Left ventricle myocardium inferior (tissue), 1 donor: ENCODE results near the gene KRT75. TPM values are rescaled to one million over a fixed set of nuclear protein-coding genes. Genes with fewer than 3 reads are reported as not detected.
"Not testable (repeated sequence)": the region's sequence is repeated elsewhere in the genome, so short reads cannot be mapped to it uniquely, and the experiment has no call there.

Source experiments
- DNase-seq: peaks from one replicate; pipeline ENCODE4 v3.0.0-alpha.2; 2020
- H3K27ac ChIP-seq: fragments of 200-600 bp; replicated peaks from 2 replicates; pipeline ENCODE4 v1.8.0; 2021
- H3K27me3 ChIP-seq: fragments of 200-600 bp; 2 replicates; pipeline ENCODE4 v1.8.0; 2021; ENCODE audit warnings: low read depth
- H3K36me3 ChIP-seq: fragments of 200-600 bp; 2 replicates; pipeline ENCODE4 v1.8.0; 2021
- H3K4me1 ChIP-seq: fragments of 200-600 bp; 2 replicates; pipeline ENCODE4 v1.8.0; 2021
- H3K4me3 ChIP-seq: fragments of 200-600 bp; 2 replicates; pipeline ENCODE4 v1.8.0; 2021; ENCODE audit warnings: mild to moderate bottlenecking, moderate library complexity
- H3K9me3 ChIP-seq: fragments of 200-600 bp; replicated peaks from 2 replicates; pipeline ENCODE4 v1.8.0; 2021
- CTCF ChIP-seq: fragments of 200-600 bp; IDR thresholded peaks from 2 replicates; pipeline ENCODE4 v1.8.0; 2021; ENCODE audit warnings: antibody characterized with exemption, mild to moderate bottlenecking, borderline replicate concordance
- intact Hi-C: fragments of 100-400 bp; cut with micrococcal nuclease; formaldehyde crosslinking; loops from one replicate; pipeline ENCODE4 v1.11.0; 2022
- total RNA-seq: library from RNA; stranded (reverse); fragmentation: NEBNext Ultra II Directional; extraction: Animal tissue kit (Norgen Biotek cat#: 25700); gene quantifications from one replicate; pipeline ENCODE4 v1.2.1, GENCODE V29; 2021
- donor health status: DM: no; HTN: yes; CAD: no; lungs with severe emphysema.

The KRT75 gene
- total RNA-seq, 1 donor from 2014 or later = not detected

GRCh38 chr12:52415870-52416750, 18.1 kb downstream of the KRT75 start:
- H3K27ac ChIP-seq = peak overlapping the region; percentile 70
- TF ChIP-seq CTCF = no peak
- H3K4me1 ChIP-seq = peaks cover 17% of the 10 kb centered on the region
- peaks cover 33% of the 10 kb centered on the region for H3K27me3 ChIP-seq
- H3K9me3 ChIP-seq = no peaks in the 10 kb centered on the region
- H3K4me3 ChIP-seq = no peak overlapping the region
- no peaks in the 10 kb centered on the region for H3K36me3 ChIP-seq
- no peak for DNase-seq
- intact Hi-C loops = no loop called here

GRCh38 chr12:52414936-52415335, 19.2 kb downstream of the KRT75 start:
- Histone ChIP-seq H3K9me3 (no peaks in the 10 kb centered on the region), H3K4me1 (peaks cover 19% of the 10 kb centered on the region), H3K4me3 (no peak overlapping the region), H3K27ac (peak overlapping the region; percentile 62), H3K36me3 (no peaks in the 10 kb centered on the region), H3K27me3 (peaks cover 26% of the 10 kb centered on the region)
- DNase-seq = no peak
- TF ChIP-seq CTCF = no peak
- intact Hi-C loops = no loop called here

- Histone ChIP-seq H3K27me3 (peaks cover 21% of the 10 kb centered on the region), H3K36me3 (no peaks in the 10 kb centered on the region), H3K27ac (no peak overlapping the region), H3K9me3 (no peaks in the 10 kb centered on the region), H3K4me3 (no peak overlapping the region), H3K4me1 (peaks cover 19% of the 10 kb centered on the region)
- DNase-seq = no peak
- intact Hi-C loops = no loop called here
- no peak for TF ChIP-seq CTCF
Measured at GRCh38 chr12:52413782-52414345, 20.3 kb downstream of the KRT75 start.

- Histone ChIP-seq H3K27ac (no peak overlapping the region), H3K4me3 (no peak overlapping the region), H3K9me3 (no peaks in the 10 kb centered on the region), H3K4me1 (peaks cover 19% of the 10 kb centered on the region), H3K36me3 (no peaks in the 10 kb centered on the region), H3K27me3 (peaks cover 26% of the 10 kb centered on the region)
- DNase-seq = no peak
- intact Hi-C loops = no loop called here
- no peak for TF ChIP-seq CTCF
Measured at GRCh38 chr12:52413202-52413601, 21.0 kb downstream of the KRT75 start.

- intact Hi-C loops = no loop called here
Measured at GRCh38 chr12:52411815-52412214, 22.4 kb downstream of the KRT75 start.

GRCh38 chr12:52410589-52411248, 23.5 kb downstream of the KRT75 start:
- H3K27me3 ChIP-seq = peaks cover 48% of the 10 kb centered on the region
- H3K9me3 ChIP-seq, DNase-seq, H3K4me3 ChIP-seq, H3K27ac ChIP-seq, H3K36me3 ChIP-seq, intact Hi-C loops, H3K4me1 ChIP-seq: not testable (repeated sequence)

More at GRCh38 chr12:52411815-52412214, 22.4 kb downstream of the KRT75 start:
- DNase-seq = no peak
- Histone ChIP-seq H3K36me3 (no peaks in the 10 kb centered on the region), H3K4me3 (no peak overlapping the region), H3K4me1 (peaks cover 13% of the 10 kb centered on the region), H3K9me3 (no peaks in the 10 kb centered on the region), H3K27ac (no peak overlapping the region), H3K27me3 (peaks cover 38% of the 10 kb centered on the region)
- no peak for TF ChIP-seq CTCF
